ENCODE data around the gene RNF212.
A peak's percentile ranks its signal among the peaks of the same experiment; 100 is the strongest.

Gene RNF212

GRCh38 chr4:1113311-1114009 lies at the start of gene RNF212:
RNF212 (minus strand) TSS chr4:1113564; CDS start chr4:1113464, 100 bp downstream.
- no peak for TF ChIP-seq CTCF (IDR thresholded peaks at IDR 0.05; ENCODE audit: control extremely low read depth, extremely low read depth, low read depth, missing control alignments)
- DNase-seq (ENCODE audit: extremely low spot score), result no peak
- ChIA-PET POLR2A (no interaction called here), CTCF (no interaction called here)

- ChIA-PET POLR2A (no interaction called here), CTCF (no interaction called here)
- DNase-seq (ENCODE audit: extremely low spot score), result no peak
- TF ChIP-seq CTCF (IDR thresholded peaks at IDR 0.05; ENCODE audit: control extremely low read depth, extremely low read depth, low read depth, missing control alignments), result no peak
These were observed 47.0 kb upstream of the RNF212 start for GRCh38 chr4:1160351-1160750.

- no peak for TF ChIP-seq CTCF (IDR thresholded peaks at IDR 0.05; ENCODE audit: control extremely low read depth, extremely low read depth, low read depth, missing control alignments)
- ChIA-PET POLR2A (no interaction called here), CTCF (interaction anchor here (0.7 to 1.1 kb wide), 2 partner anchors 12 to 112 kb away, joined by 3 to 6 read pairs; no protein-coding TSS in a partner anchor)
- no peak for DNase-seq (ENCODE audit: extremely low spot score)
These were observed 42.7 kb upstream of the RNF212 start for GRCh38 chr4:1156069-1156468.

GRCh38 chr4:1155314-1155713 lies 42.0 kb upstream of the RNF212 start:
- CTCF ChIA-PET, result interaction anchor here (1.0 to 2.5 kb wide), 2 partner anchors 11 to 145 kb away, joined by 3 to 7 read pairs; no protein-coding TSS in a partner anchor
- POLR2A ChIA-PET, result no interaction called here
- no peak for TF ChIP-seq CTCF (IDR thresholded peaks at IDR 0.05; ENCODE audit: control extremely low read depth, extremely low read depth, low read depth, missing control alignments)
- DNase-seq (ENCODE audit: extremely low spot score), result no peak

GRCh38 chr4:1154523-1155182 lies 41.3 kb upstream of the RNF212 start:
- ChIA-PET POLR2A (no interaction called here), CTCF (interaction anchor here (0.6 to 2.5 kb wide), 3 partner anchors 10 to 146 kb away, joined by 3 to 7 read pairs (median 3); no protein-coding TSS in a partner anchor)
- peak; percentile 8 for DNase-seq (ENCODE audit: extremely low spot score)
- TF ChIP-seq CTCF (IDR thresholded peaks at IDR 0.05; ENCODE audit: control extremely low read depth, extremely low read depth, low read depth, missing control alignments), result no peak

- TF ChIP-seq CTCF (IDR thresholded peaks at IDR 0.05; ENCODE audit: control extremely low read depth, extremely low read depth, low read depth, missing control alignments), result no peak
- POLR2A ChIA-PET, result no interaction called here
- CTCF ChIA-PET, result interaction anchor here (1.5 to 2.5 kb wide), 2 partner anchors 12 to 131 kb away, joined by 3 to 7 read pairs; no protein-coding TSS in a partner anchor
- peak; percentile 13 for DNase-seq (ENCODE audit: extremely low spot score)
These were observed 40.8 kb upstream of the RNF212 start for GRCh38 chr4:1154126-1154522.

Measured in GM10248 (cell line).